ENCODE data around the gene FBXL4.
A peak's percentile ranks its signal among the peaks of the same experiment; 100 is the strongest.

The FBXL4 gene

DNA sequence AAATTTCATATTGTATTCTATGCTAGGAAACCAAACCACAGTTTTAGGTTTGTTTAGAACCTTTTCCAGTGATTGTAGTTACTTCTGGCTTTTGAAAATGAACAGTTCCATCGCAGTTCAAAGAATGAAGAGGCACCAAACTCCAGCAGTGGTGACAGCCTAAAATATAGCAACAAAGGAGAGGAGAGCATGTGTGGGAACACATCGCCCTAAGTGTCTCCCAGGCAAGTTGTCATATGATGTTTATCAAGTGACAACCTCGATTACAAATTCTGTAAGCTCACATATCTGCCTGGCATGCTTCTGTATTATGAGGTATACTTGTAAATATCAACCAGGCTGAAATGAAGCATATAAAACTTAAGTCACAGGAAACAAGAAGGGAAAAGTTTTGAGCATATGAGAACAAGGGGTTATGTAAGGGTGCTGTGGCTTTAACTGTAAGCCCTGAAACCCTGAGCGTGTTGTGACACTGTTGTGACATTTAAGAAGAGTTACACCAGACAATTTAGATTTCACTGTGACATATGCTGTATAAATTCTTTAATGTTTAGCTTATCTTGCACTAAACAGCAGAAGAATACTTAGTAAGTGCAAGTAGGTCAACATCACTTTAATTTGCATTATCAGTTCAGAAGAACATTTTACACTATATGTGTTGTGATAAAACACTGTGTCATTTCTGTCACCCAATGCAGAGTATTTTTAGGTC lies 29.1 kb upstream of the FBXL4 start:
- H3K9ac ChIP-seq = no peak overlapping the region
- H3K9me3 ChIP-seq (replicated peaks in 1 of 11) = no peaks in the 10 kb centered on the region
- TF ChIP-seq Cebpa-rat (IDR thresholded peaks at IDR 0.05) = no peak
- H3K27ac ChIP-seq = no peak overlapping the region
- H3K4me1 ChIP-seq = peaks cover 0 to 11% (median 2%) of the 10 kb centered on the region in 10 experiments; a peak in 9 of 20 replicates
- H4K20me1 ChIP-seq = no peaks in the 10 kb centered on the region
- no peaks in the 10 kb centered on the region for H3K36me3 ChIP-seq
- H3K4me3 ChIP-seq = no peak overlapping the region
- H3K27me3 ChIP-seq = no peaks in the 10 kb centered on the region
- no peak overlapping the region for H3K4me2 ChIP-seq

DNA sequence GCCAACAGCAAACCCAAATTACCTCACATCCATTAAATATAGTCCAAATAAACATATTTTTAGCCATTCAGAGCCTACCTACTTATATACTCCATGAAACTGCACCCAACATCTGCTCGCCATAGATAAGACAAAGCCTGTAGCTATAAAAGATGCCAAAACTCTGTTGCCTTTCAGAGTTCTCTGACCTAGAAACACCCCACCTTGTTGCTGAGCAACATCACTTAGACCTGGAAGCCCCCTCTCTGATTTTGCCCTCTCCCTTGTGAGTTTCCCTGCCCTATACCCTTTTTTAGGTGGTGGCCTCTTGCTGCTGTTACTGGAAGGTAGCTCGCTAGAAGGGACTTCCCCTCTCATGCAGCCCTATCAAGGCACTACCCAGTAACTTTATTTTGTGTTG lies 27.7 kb upstream of the FBXL4 start:
- peaks cover 0 to 11% (median 2%) of the 10 kb centered on the region in 10 experiments; a peak in 9 of 20 replicates for H3K4me1 ChIP-seq
- no peak overlapping the region for H3K27ac ChIP-seq
- no peaks in the 10 kb centered on the region for H3K9me3 ChIP-seq (replicated peaks in 1 of 11)
- no peaks in the 10 kb centered on the region for H3K27me3 ChIP-seq
- H3K36me3 ChIP-seq = no peaks in the 10 kb centered on the region
- H4K20me1 ChIP-seq = no peaks in the 10 kb centered on the region
- TF ChIP-seq Cebpa-rat (IDR thresholded peaks at IDR 0.05) = no peak
- no peak overlapping the region for H3K9ac ChIP-seq
- no peak overlapping the region for H3K4me2 ChIP-seq
- no peak overlapping the region for H3K4me3 ChIP-seq

DNA sequence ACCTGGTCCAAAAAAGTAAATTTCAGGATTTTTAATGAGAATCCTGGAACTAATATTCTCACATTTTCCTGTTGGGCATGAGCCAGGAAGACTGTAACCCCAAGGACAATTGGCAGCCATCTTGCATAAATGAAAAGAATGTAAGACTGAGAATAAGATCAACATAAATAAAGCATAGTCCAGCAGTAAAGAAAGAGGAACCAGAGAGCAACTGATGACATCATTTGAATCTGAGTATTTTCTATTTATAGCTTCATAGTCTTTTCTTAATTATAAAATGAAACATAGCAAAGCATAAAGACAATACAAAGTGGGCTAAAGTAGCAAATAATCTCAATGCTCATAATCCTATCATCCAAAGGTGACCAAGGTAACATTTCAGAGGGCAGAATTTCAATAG lies 26.6 kb upstream of the FBXL4 start:
- Histone ChIP-seq H3K27me3 (no peaks in the 10 kb centered on the region), H3K4me3 (no peak overlapping the region), H3K4me2 (peak overlapping the region in 2 of 11 experiments; percentile 18 to 43; a peak in 3 of 22 replicates), H3K4me1 (peaks cover 0 to 11% (median 2%) of the 10 kb centered on the region in 10 experiments; a peak in 9 of 20 replicates), H3K36me3 (no peaks in the 10 kb centered on the region), H3K9ac (no peak overlapping the region), H3K27ac (no peak overlapping the region), H3K9me3 (replicated peaks in 1 of 11) (peaks cover 0 to 2% (median 0%) of the 10 kb centered on the region in 11 experiments; a peak in 2 of 22 replicates), H4K20me1 (no peaks in the 10 kb centered on the region)
- no peak for TF ChIP-seq Cebpa-rat (IDR thresholded peaks at IDR 0.05)

DNA sequence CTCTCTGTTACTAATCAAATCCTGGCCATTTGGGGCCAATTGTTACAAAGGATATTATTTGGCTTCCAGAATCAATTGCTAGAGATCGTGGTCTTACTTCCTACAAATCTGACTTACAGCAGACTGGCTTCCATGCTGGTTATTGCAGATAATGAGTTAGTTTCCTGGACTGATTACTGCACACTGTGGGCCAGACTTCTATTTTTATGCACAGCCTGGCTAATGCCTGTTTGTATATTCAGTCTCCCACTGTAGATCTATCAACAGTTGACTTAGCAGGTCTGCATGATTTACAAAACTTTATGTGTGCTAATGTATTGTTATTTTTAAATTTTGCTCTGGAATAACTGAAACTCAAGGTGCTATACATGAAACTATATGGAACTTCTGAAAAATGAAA lies 25.8 kb upstream of the FBXL4 start:
- no peak overlapping the region for H3K27ac ChIP-seq
- no peak for TF ChIP-seq Cebpa-rat (IDR thresholded peaks at IDR 0.05)
- H4K20me1 ChIP-seq = no peaks in the 10 kb centered on the region
- no peak overlapping the region for H3K4me3 ChIP-seq
- H3K4me1 ChIP-seq = peaks cover 0 to 11% (median 2%) of the 10 kb centered on the region in 10 experiments; a peak in 9 of 20 replicates
- H3K27me3 ChIP-seq = no peaks in the 10 kb centered on the region
- peaks cover 0 to 9% (median 0%) of the 10 kb centered on the region in 11 experiments; a peak in 4 of 22 replicates for H3K9me3 ChIP-seq (replicated peaks in 1 of 11)
- H3K9ac ChIP-seq = no peak overlapping the region
- H3K4me2 ChIP-seq = no peak overlapping the region
- H3K36me3 ChIP-seq = no peaks in the 10 kb centered on the region

DNA sequence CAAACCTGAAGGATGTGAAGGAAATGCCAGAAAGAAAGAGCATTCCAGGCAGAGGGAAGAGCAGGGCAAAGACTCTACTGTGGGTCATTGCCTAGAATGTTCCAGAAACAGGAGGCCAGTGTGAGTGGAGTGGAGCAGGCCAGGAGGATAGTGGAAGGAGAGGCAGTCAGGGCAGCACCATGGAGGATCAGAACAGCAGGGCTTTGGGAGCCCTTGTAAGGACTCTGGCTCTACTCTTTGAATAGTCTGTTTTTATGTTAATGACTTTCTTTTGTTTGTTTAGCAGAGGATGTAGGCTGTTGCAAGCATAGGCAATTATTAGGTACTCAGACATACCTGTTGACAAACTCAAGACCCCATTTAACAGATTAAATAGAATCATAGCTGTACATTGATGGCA lies 23.6 kb upstream of the FBXL4 start:
- Histone ChIP-seq H3K4me3 (no peak overlapping the region), H3K4me1 (peaks cover 0 to 11% (median 0%) of the 10 kb centered on the region in 10 experiments; a peak in 5 of 20 replicates), H3K9me3 (replicated peaks in 1 of 11) (peaks cover 0 to 12% (median 0%) of the 10 kb centered on the region in 11 experiments; a peak in 4 of 22 replicates), H3K27me3 (no peaks in the 10 kb centered on the region), H3K9ac (no peak overlapping the region), H3K27ac (no peak overlapping the region), H3K4me2 (no peak overlapping the region), H3K36me3 (no peaks in the 10 kb centered on the region), H4K20me1 (no peaks in the 10 kb centered on the region)
- TF ChIP-seq Cebpa-rat (IDR thresholded peaks at IDR 0.05) = no peak

DNA sequence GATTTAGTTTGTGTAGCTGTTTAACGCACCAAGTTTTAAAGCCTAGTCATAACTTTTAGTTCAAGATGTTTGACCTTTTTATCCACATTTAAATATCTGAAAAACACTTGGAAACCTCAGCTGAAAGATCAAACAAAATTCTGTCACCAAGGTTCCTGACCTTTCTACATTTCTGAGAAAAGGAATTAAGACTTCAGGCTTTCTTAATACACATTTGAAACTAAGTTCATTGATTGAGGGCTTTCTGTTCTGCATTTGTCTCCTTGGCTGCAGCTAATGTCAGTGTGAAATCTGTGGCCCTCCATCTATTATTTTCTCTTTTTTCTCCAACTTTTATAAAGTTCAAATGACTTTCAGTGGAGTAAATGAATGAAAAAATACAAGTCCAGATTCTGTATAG lies 22.7 kb upstream of the FBXL4 start:
- Histone ChIP-seq H3K9me3 (replicated peaks in 1 of 11) (peaks cover 0 to 12% (median 0%) of the 10 kb centered on the region in 11 experiments; a peak in 4 of 22 replicates), H3K4me1 (peaks cover 0 to 11% (median 0%) of the 10 kb centered on the region in 10 experiments; a peak in 5 of 20 replicates), H4K20me1 (no peaks in the 10 kb centered on the region), H3K9ac (no peak overlapping the region), H3K4me2 (no peak overlapping the region), H3K27ac (no peak overlapping the region), H3K4me3 (no peak overlapping the region), H3K36me3 (no peaks in the 10 kb centered on the region), H3K27me3 (no peaks in the 10 kb centered on the region)
- TF ChIP-seq Cebpa-rat (IDR thresholded peaks at IDR 0.05) = no peak

DNA sequence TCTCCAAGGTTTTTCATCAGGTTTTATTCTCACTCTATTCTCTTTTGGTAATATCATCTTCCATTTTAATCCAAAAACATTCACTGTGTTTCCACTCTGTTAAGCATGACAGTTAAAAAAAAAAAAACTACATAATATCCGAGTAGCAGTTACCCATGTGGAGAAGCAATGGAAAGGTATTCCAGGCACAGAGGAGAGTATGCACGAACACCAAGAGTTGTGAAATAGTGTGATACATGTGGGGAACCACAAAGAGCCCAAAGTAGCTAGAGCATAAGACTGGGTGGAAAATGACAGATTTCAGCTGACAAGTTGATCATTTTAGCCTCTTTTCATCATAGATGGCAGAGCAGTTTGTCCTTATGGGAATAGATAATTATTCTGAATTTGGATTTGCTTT lies 19.9 kb upstream of the FBXL4 start:
- Histone ChIP-seq H4K20me1 (no peaks in the 10 kb centered on the region), H3K4me1 (no peaks in the 10 kb centered on the region), H3K4me3 (no peak overlapping the region), H3K27ac (no peak overlapping the region), H3K4me2 (no peak overlapping the region), H3K9me3 (replicated peaks in 1 of 11) (peaks cover 0 to 12% (median 0%) of the 10 kb centered on the region in 11 experiments; a peak in 4 of 22 replicates), H3K27me3 (no peaks in the 10 kb centered on the region), H3K9ac (no peak overlapping the region), H3K36me3 (no peaks in the 10 kb centered on the region)
- TF ChIP-seq Cebpa-rat (IDR thresholded peaks at IDR 0.05) = no peak

DNA sequence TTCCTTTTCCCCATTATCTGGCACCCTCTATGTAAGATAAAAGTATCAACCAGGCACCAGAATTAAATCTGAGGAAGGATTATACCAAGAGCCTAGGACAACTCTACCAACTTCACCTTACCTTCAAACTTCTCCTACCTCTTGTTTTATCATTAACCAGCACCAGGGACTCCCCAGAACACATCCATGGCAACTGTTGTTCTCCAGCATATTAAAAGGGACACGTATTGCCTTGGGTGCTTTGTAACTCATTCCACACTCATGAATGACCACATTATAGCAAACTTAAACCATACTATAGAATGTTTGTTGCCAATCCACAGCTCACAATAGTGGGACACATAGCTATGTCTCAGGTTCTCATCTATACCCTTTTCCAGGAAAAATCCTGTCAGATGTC lies 11.9 kb upstream of the FBXL4 start:
- Histone ChIP-seq H3K4me3 (no peak overlapping the region), H3K4me1 (no peaks in the 10 kb centered on the region), H3K9ac (no peak overlapping the region), H3K4me2 (no peak overlapping the region), H3K36me3 (no peaks in the 10 kb centered on the region), H3K9me3 (replicated peaks in 1 of 11) (no peaks in the 10 kb centered on the region), H3K27me3 (no peaks in the 10 kb centered on the region), H3K27ac (no peak overlapping the region), H4K20me1 (no peaks in the 10 kb centered on the region)
- no peak for TF ChIP-seq Cebpa-rat (IDR thresholded peaks at IDR 0.05)

DNA sequence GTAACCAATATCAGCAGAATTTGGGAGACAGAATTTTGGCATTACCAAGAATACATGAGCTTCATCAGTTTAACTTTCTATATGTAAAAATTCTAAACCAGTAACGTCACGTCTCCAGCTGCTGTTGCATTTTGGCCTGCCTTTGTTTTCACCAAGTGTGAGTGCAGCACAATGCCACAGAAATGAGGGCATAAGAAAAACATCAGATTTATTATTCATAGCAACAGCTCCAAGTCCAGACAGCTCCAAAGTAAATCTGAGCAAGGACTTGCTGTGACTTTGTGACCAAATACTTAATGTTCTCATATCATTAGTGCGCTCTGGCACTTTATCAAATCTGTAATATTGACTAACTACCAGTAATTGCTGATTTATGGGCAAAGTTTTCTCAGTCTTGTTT lies 11.0 kb upstream of the FBXL4 start:
- Histone ChIP-seq H3K4me3 (no peak overlapping the region), H3K9ac (no peak overlapping the region), H3K4me2 (no peak overlapping the region), H3K27me3 (no peaks in the 10 kb centered on the region), H3K36me3 (no peaks in the 10 kb centered on the region), H3K4me1 (no peaks in the 10 kb centered on the region), H3K9me3 (replicated peaks in 1 of 11) (no peaks in the 10 kb centered on the region), H4K20me1 (no peaks in the 10 kb centered on the region), H3K27ac (no peak overlapping the region)
- no peak for TF ChIP-seq Cebpa-rat (IDR thresholded peaks at IDR 0.05)

DNA sequence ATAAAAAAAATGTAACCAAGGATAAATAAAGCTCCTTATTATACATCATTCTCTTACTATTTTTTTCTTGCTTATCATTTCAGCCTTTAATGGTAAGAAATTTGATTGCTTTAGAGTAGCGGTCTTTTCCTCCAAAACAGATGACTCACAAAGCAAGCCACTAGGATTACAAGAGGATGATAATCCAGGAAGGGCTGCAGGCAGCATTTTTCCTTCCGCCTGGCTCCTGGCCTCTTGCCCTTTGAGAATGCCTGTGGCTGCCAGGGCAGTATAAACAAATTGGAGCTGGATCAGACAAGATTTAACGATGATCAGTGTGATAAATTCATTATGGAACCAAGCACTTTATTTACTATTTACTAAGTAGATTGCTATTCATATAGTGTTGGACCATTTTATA lies 9.7 kb upstream of the FBXL4 start:
- no peak overlapping the region for H3K27ac ChIP-seq
- H3K4me3 ChIP-seq = no peak overlapping the region
- no peaks in the 10 kb centered on the region for H3K9me3 ChIP-seq (replicated peaks in 1 of 11)
- no peaks in the 10 kb centered on the region for H4K20me1 ChIP-seq
- no peaks in the 10 kb centered on the region for H3K36me3 ChIP-seq
- H3K4me1 ChIP-seq = no peaks in the 10 kb centered on the region
- H3K27me3 ChIP-seq = no peaks in the 10 kb centered on the region
- no peak overlapping the region for H3K4me2 ChIP-seq
- TF ChIP-seq Cebpa-rat (IDR thresholded peaks at IDR 0.05) = no peak
- H3K9ac ChIP-seq = no peak overlapping the region

Measured in BLaER1 treated with 17β-estradiol and CSF1 and Interleukin-3, amounts not matched to agents 10 nM and 100 nM (cell line).